ENCODE data around the gene FOXS1.

Gene FOXS1

DNA sequence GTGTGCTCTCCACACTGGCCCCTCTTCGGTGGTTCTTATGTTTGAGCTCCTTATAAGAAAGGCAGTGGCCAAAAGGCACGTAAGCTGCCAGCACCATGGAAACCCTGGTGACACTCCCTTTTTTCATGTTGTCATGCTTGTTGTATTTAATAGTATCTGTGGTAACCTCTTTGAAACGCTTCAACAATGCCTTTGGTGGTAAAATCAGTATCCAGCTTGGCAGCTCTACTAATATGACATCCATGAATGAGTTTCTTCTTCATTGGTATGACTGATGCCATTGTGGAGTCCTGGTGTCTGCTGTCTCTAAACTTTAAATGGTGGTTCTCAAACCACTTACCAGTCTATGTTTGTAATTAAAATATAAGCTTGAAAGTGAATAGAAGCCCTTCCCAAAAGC, 36.9 kb downstream of the FOXS1 start:
- Histone ChIP-seq H3K36me3 (ENCODE audit: insufficient read depth, low read length) (peaks cover 37% of the 10 kb centered on the region; the same call in 1 of the 2 replicates), H3K79me2 (ENCODE audit: insufficient read depth, low read length) (no peaks in the 10 kb centered on the region), H3K9me2 (replicated peaks; ENCODE audit: low read depth, low read length) (no peaks in the 10 kb centered on the region), H3K4me2 (ENCODE audit: low read depth, low read length, poor library complexity, severe bottlenecking) (no peak overlapping the region), H3K27me3 (ENCODE audit: insufficient read depth, low read length, poor library complexity, severe bottlenecking) (no peaks in the 10 kb centered on the region), H3F3A (ENCODE audit: low read depth) (peaks cover 5% of the 10 kb centered on the region; the same call in 1 of the 2 replicates), H2AFZ (ENCODE audit: low read length) (no peak overlapping the region), H3K9ac (ENCODE audit: low read depth, low read length, poor library complexity, severe bottlenecking) (no peak overlapping the region), H3K4me1 (ENCODE audit: insufficient read depth, low read length, poor library complexity, severe bottlenecking) (peaks cover 7% of the 10 kb centered on the region), H3K4me3 (ENCODE audit: low read length, poor library complexity, severe bottlenecking) (no peak overlapping the region), H3K9me3 (ENCODE audit: insufficient read depth, low read depth, low read length) (no peaks in the 10 kb centered on the region), H4K20me1 (ENCODE audit: insufficient read depth, low read length, poor library complexity, severe bottlenecking) (no peaks in the 10 kb centered on the region)
- TF ChIP-seq EZH2phosphoT487 (IDR thresholded peaks at IDR 0.05; ENCODE audit: borderline replicate concordance), result no peak
- TF ChIP-seq, protein P1, sequence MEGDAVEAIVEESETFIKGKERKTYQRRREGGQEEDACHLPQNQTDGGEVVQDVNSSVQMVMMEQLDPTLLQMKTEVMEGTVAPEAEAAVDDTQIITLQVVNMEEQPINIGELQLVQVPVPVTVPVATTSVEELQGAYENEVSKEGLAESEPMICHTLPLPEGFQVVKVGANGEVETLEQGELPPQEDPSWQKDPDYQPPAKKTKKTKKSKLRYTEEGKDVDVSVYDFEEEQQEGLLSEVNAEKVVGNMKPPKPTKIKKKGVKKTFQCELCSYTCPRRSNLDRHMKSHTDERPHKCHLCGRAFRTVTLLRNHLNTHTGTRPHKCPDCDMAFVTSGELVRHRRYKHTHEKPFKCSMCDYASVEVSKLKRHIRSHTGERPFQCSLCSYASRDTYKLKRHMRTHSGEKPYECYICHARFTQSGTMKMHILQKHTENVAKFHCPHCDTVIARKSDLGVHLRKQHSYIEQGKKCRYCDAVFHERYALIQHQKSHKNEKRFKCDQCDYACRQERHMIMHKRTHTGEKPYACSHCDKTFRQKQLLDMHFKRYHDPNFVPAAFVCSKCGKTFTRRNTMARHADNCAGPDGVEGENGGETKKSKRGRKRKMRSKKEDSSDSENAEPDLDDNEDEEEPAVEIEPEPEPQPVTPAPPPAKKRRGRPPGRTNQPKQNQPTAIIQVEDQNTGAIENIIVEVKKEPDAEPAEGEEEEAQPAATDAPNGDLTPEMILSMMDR (conservative IDR thresholded peaks at IDR 0.05; ENCODE audit: low read length), result no peak

DNA sequence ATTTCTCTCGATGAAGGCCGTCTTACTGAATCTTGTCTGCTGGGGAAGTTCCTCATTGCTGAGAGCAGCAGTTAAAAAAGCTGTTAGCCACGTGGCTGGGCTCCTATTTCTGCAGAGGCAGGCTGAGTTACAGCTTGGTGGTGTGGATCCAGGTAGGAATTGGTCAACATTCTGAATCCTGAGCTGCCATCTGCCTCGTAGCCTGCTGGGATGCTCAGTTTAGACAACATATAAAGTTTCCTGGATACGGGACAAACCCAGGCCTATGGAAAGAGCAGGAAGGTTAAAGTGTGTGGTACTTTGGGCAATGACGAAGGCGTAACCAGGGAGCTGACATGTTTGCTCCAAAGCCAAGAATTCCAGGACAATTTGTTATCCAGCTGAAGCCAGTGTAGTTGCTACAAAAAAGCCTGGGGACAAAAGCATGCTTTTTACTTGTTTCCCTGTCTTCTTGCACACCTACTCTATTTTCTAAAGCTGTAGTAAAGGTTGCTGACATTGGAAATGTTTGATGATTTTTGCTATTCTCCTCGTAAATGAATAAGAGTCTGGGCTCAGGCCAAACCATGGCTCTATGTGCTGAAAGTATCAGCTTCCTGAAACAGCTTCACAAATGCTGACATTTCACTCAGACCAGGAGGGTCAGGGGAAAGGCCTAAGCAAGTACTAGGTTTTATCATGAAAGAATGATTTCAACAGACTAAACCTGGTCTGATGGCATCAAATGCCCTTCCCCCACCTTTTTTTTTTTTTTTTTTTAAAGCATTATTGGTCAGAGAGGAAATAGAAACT, 38.6 kb downstream of the FOXS1 start:
- Histone ChIP-seq H3K27me3 (ENCODE audit: insufficient read depth, low read length, poor library complexity, severe bottlenecking) (no peaks in the 10 kb centered on the region), H3F3A (ENCODE audit: low read depth) (peaks cover 5% of the 10 kb centered on the region; the same call in 1 of the 2 replicates), H3K9me2 (replicated peaks; ENCODE audit: low read depth, low read length) (no peaks in the 10 kb centered on the region), H3K9me3 (ENCODE audit: insufficient read depth, low read depth, low read length) (no peaks in the 10 kb centered on the region), H3K36me3 (ENCODE audit: insufficient read depth, low read length) (peaks cover 50% of the 10 kb centered on the region; the same call in 1 of the 2 replicates), H3K4me1 (ENCODE audit: insufficient read depth, low read length, poor library complexity, severe bottlenecking) (peaks cover 9% of the 10 kb centered on the region), H4K20me1 (ENCODE audit: insufficient read depth, low read length, poor library complexity, severe bottlenecking) (no peaks in the 10 kb centered on the region), H3K9ac (ENCODE audit: low read depth, low read length, poor library complexity, severe bottlenecking) (no peak overlapping the region), H3K4me3 (ENCODE audit: low read length, poor library complexity, severe bottlenecking) (no peak overlapping the region), H2AFZ (ENCODE audit: low read length) (no peak overlapping the region), H3K79me2 (ENCODE audit: insufficient read depth, low read length) (no peaks in the 10 kb centered on the region), H3K4me2 (ENCODE audit: low read depth, low read length, poor library complexity, severe bottlenecking) (no peak overlapping the region)
- TF ChIP-seq, protein P1 (conservative IDR thresholded peaks at IDR 0.05; ENCODE audit: low read length), result no peak
- no peak for TF ChIP-seq EZH2phosphoT487 (IDR thresholded peaks at IDR 0.05; ENCODE audit: borderline replicate concordance)

- H3F3A ChIP-seq (ENCODE audit: low read depth), result peaks cover 5% of the 10 kb centered on the region; the same call in 1 of the 2 replicates
- H3K9ac ChIP-seq (ENCODE audit: low read depth, low read length, poor library complexity, severe bottlenecking), result peak overlapping the region; percentile 18
- no peak overlapping the region for H2AFZ ChIP-seq (ENCODE audit: low read length)
- H3K36me3 ChIP-seq (ENCODE audit: insufficient read depth, low read length), result peaks cover 81% of the 10 kb centered on the region
- H3K27me3 ChIP-seq (ENCODE audit: insufficient read depth, low read length, poor library complexity, severe bottlenecking), result no peaks in the 10 kb centered on the region
- peaks cover 9% of the 10 kb centered on the region for H3K4me1 ChIP-seq (ENCODE audit: insufficient read depth, low read length, poor library complexity, severe bottlenecking)
- no peaks in the 10 kb centered on the region for H3K79me2 ChIP-seq (ENCODE audit: insufficient read depth, low read length)
- H4K20me1 ChIP-seq (ENCODE audit: insufficient read depth, low read length, poor library complexity, severe bottlenecking), result no peaks in the 10 kb centered on the region
- H3K4me2 ChIP-seq (ENCODE audit: low read depth, low read length, poor library complexity, severe bottlenecking), result no peak overlapping the region
- no peaks in the 10 kb centered on the region for H3K9me2 ChIP-seq (replicated peaks; ENCODE audit: low read depth, low read length)
- no peak overlapping the region for H3K4me3 ChIP-seq (ENCODE audit: low read length, poor library complexity, severe bottlenecking)
- TF ChIP-seq EZH2phosphoT487 (IDR thresholded peaks at IDR 0.05; ENCODE audit: borderline replicate concordance), result no peak
- TF ChIP-seq, protein P1 (conservative IDR thresholded peaks at IDR 0.05; ENCODE audit: low read length), result no peak
- no peaks in the 10 kb centered on the region for H3K9me3 ChIP-seq (ENCODE audit: insufficient read depth, low read depth, low read length)
Measured at GRCh38 chr20:31803552-31804291, 41.7 kb downstream of the FOXS1 start.
